Ovary (tissue), 9 donors: ENCODE results near the gene NSUN6. TPM values are rescaled to one million over a fixed set of nuclear protein-coding genes. Genes with fewer than 3 reads are reported as not detected.

ENCODE experiments used
- DNase-seq, 5 donors: peaks; one replicate each; pipeline ENCODE4 v3.0.0-alpha.2; 2019 to 2020
- H3K27ac ChIP-seq, 2 donors: fragments of 200-600 bp; one replicate each; pipeline versions ENCODE4 v1.5.1 to v1.8.0; 2019 to 2022
- H3K27me3 ChIP-seq: fragments of 200-600 bp; one replicate; pipeline ENCODE4 v1.8.0; 2022
- H3K36me3 ChIP-seq: fragments of 200-600 bp; sonication (generic); one replicate; pipeline ENCODE4 v1.5.1; 2019
- H3K4me1 ChIP-seq: one replicate; pipeline ENCODE4 v1.8.1; 2013; ENCODE audit warnings: mild to moderate bottlenecking, moderate library complexity; ENCODE audit not compliant: insufficient read depth
- H3K4me3 ChIP-seq: fragments of 200-600 bp; sonication (generic); one replicate; pipeline ENCODE4 v1.5.1; 2017
- H3K9me3 ChIP-seq, 2 donors: fragments of 200-600 bp in 1 of 2; sonication (generic) in 1 of 2; one replicate each; pipeline versions ENCODE4 v1.5.1 to v1.8.1; 2013 to 2019; ENCODE audit warnings: mild to moderate bottlenecking in 1 of 2, moderate library complexity in 1 of 2
- EP300 ChIP-seq: sonication (generic); formaldehyde crosslinking; IDR thresholded peaks from one replicate; pipeline ENCODE4 v1.6.1; 2017; ENCODE audit warnings: antibody characterized with exemption
- POLR2A ChIP-seq: fragments of 450-650 bp; IDR thresholded peaks from one replicate; pipeline ENCODE4 v1.6.1; 2017; ENCODE audit warnings: antibody characterized with exemption, mild to moderate bottlenecking, moderate library complexity
- WGBS, 3 donors: extraction: QIAGEN DNeasy Blood & Tissue Kit in 1 of 3; methylation state at CpG; one replicate each; pipeline versions ENCODE4 v1.1.5 to v1.1.7; 2013 to 2017; 5-methylcytosine and 5-hydroxymethylcytosine counted together
- intact Hi-C, 4 donors: fragments of 100-400 bp; cut with DNase I; formaldehyde crosslinking; loops; one replicate each; pipeline versions ENCODE4 v1.11.0 to v1.15.1; 2022 to 2023
- polyA plus RNA-seq, 2 donors: library from polyadenylated mRNA; stranded (reverse); fragments of 200-250 nt in 1 of 2; fragments of 350-450 nt in 1 of 2; fragmentation: Illumina TruSeq in 1 of 2; extraction: RNeasy Lipid Tissue Mini Kit (QIAGEN cat#74804) in 1 of 2; gene quantifications; one replicate each; pipeline ENCODE4 v1.2.3, GENCODE V29; 2013 to 2014
- total RNA-seq, 7 donors: library from RNA; depleted of rRNA in 2 of 7; stranded (reverse); fragments of >200 nt in 2 of 7; fragmentation: NEBNext Ultra II Directional in 3 of 7; extraction: Animal tissue kit (Norgen Biotek cat#: 25700) in 3 of 7; gene quantifications; one replicate each; pipeline versions ENCODE4 v1.1.0 to v1.2.4, GENCODE V29; 2016 to 2023
- TF ChIP-seq, protein P1 (sequence below), 3 donors: fragments of 450-650 bp in 2 of 3; fragments of 200-600 bp in 1 of 3; IDR thresholded peaks; one replicate each; pipeline versions ENCODE4 v1.5.1 to v1.8.0; 2016 to 2022; ENCODE audit warnings: antibody characterized with exemption in 3 of 3, mild to moderate bottlenecking in 1 of 3
- donor health status: DM: no; HTN: no; CAD: no; lungs with moderate emphysema.
- donor health status: DM: no; HTN: no; CAD: no.
- donor health status: Bipolar disorder and iron deficiency.
- donor health status: DM: yes; HTN: yes; CAD: no.
- donor health status: DM: no; HTN: no; CAD: no.
- donor health status: DM: yes; HTN: yes; CAD: no.

NSUN6 gene
- total and polyA plus RNA-seq, 9 donors: 8.9 to 19.5 (median 15.0) TPM

DNA sequence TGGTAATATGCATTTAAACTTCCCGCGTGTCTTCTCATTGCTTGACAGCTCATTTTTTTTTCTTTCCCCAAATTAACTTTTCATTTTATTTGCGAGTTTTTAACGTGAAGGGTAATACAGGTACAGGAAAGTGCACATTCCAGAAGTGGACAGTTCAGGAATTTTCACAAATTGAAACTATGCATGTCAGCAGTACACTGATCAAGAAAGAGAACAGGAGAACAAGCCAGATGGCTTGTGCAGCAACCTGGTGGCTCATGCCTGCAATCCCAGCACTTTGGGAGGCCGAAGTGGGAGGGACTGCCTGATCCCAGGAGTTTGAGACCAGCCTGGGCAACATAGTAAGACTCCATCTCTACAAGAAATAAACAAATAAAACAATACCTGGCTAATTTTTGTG lies 36.3 kb upstream of the NSUN6 start:
- TF ChIP-seq, protein P1, sequence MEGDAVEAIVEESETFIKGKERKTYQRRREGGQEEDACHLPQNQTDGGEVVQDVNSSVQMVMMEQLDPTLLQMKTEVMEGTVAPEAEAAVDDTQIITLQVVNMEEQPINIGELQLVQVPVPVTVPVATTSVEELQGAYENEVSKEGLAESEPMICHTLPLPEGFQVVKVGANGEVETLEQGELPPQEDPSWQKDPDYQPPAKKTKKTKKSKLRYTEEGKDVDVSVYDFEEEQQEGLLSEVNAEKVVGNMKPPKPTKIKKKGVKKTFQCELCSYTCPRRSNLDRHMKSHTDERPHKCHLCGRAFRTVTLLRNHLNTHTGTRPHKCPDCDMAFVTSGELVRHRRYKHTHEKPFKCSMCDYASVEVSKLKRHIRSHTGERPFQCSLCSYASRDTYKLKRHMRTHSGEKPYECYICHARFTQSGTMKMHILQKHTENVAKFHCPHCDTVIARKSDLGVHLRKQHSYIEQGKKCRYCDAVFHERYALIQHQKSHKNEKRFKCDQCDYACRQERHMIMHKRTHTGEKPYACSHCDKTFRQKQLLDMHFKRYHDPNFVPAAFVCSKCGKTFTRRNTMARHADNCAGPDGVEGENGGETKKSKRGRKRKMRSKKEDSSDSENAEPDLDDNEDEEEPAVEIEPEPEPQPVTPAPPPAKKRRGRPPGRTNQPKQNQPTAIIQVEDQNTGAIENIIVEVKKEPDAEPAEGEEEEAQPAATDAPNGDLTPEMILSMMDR (IDR thresholded peaks at IDR 0.05): no peak
- no peak for TF ChIP-seq POLR2A
- TF ChIP-seq EP300: no peak
- Histone ChIP-seq H3K4me3 (no peak overlapping the region), H3K9me3 (no peaks in the 10 kb centered on the region), H3K27me3 (no peaks in the 10 kb centered on the region), H3K36me3 (no peaks in the 10 kb centered on the region), H3K4me1 (no peaks in the 10 kb centered on the region), H3K27ac (no peak overlapping the region)
- intact Hi-C loops: no loop called here
- 66 to 79% (median 73%) methylated on average over 5 of the region's 5 CpGs for WGBS, 3 donors
- no peak for DNase-seq

DNA sequence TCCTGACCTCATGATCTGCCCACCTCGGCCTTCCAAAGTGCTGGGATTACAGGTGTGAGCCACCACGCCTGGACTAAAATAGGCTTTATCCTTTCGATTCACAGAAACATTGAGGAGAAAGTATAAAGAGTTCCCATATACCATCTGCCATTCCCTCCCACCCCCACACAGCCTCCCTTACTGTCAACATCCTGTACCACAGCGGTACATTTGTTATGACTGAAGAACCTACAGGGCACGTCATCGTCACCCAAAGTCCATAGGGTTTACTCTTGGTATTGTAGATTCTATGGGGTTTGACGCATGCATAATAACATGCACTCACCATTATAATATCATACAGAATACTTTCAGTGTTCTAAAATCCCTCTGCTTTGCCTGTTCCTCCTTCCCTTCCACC lies 35.8 kb upstream of the NSUN6 start:
- no peaks in the 10 kb centered on the region for H3K36me3 ChIP-seq
- no peak for TF ChIP-seq EP300
- TF ChIP-seq, protein P1 (IDR thresholded peaks at IDR 0.05): no peak
- no peak for TF ChIP-seq POLR2A
- no peaks in the 10 kb centered on the region for H3K4me1 ChIP-seq
- H3K9me3 ChIP-seq: no peaks in the 10 kb centered on the region
- intact Hi-C loops: no loop called here
- no peak for DNase-seq
- H3K4me3 ChIP-seq: no peak overlapping the region
- no peaks in the 10 kb centered on the region for H3K27me3 ChIP-seq
- WGBS, 3 donors: 81 to 83% (median 82%) methylated on average over 7 of the region's 7 CpGs
- H3K27ac ChIP-seq: no peak overlapping the region

DNA sequence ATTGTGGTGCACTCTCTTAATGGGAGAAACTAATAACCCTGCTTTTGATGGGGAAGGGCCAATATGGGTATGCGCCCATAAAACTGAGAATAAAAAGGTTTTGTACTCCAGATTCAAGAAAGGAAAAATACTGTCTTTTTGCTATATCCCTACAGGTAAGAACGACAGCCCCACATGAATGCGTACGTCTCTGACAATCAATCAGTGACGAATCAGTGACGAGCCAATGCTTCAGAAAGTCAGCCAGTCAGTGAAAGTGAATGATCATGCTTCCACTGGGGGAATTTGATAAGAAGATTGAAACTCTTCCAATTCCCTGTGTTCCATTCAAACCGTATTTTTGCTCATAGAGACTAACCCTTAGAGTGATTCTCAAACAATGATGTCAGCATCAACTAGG lies 34.2 kb upstream of the NSUN6 start:
- H3K36me3 ChIP-seq: no peaks in the 10 kb centered on the region
- WGBS, 3 donors: 84 to 89% (median 85%) methylated on average over 7 of the region's 7 CpGs
- intact Hi-C loops: no loop called here
- no peak overlapping the region for H3K4me3 ChIP-seq
- no peak for DNase-seq
- no peaks in the 10 kb centered on the region for H3K9me3 ChIP-seq
- no peak overlapping the region for H3K27ac ChIP-seq
- TF ChIP-seq EP300: no peak
- TF ChIP-seq POLR2A: no peak
- TF ChIP-seq, protein P1 (IDR thresholded peaks at IDR 0.05): no peak
- no peaks in the 10 kb centered on the region for H3K4me1 ChIP-seq
- no peaks in the 10 kb centered on the region for H3K27me3 ChIP-seq

GRCh38 chr10:18684953-18685352 lies 33.6 kb upstream of the NSUN6 start:
- Histone ChIP-seq H3K9me3 (no peaks in the 10 kb centered on the region), H3K27ac (no peak overlapping the region), H3K36me3 (no peaks in the 10 kb centered on the region), H3K4me1 (no peaks in the 10 kb centered on the region), H3K4me3 (no peak overlapping the region), H3K27me3 (no peaks in the 10 kb centered on the region)
- DNase-seq: no peak
- WGBS, 3 donors: 29 to 59% (median 50%) methylated on average over 3 of the region's 3 CpGs
- TF ChIP-seq, protein P1 (IDR thresholded peaks at IDR 0.05): no peak
- no peak for TF ChIP-seq POLR2A
- TF ChIP-seq EP300: no peak
- intact Hi-C loops: no loop called here

DNA sequence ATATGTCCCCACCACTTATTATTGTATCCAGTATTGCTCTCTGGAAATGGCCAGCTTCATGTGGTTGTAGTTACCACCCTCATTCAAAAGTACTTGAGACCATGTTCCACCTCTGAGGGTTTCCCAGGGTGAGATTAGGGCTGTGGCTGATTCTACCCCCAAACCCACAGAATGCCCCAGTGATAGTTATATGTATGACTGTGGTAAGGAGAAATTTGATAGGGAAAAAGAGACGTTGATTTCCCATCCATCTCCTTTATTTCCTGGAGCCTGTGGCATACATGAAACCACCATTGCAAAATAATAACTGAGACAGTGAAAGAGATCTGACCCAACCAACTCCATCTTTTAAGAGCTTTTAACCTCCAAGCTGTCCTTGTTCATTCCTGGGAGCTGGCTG lies 33.0 kb upstream of the NSUN6 start:
- H3K27me3 ChIP-seq: no peaks in the 10 kb centered on the region
- TF ChIP-seq POLR2A: no peak
- no peak for TF ChIP-seq EP300
- TF ChIP-seq, protein P1 (IDR thresholded peaks at IDR 0.05): no peak
- H3K4me1 ChIP-seq: no peaks in the 10 kb centered on the region
- 11 to 31% (median 17%) methylated on average over 1 of the region's 1 CpG for WGBS, 3 donors
- no peaks in the 10 kb centered on the region for H3K9me3 ChIP-seq
- no peaks in the 10 kb centered on the region for H3K36me3 ChIP-seq
- H3K27ac ChIP-seq: no peak overlapping the region
- intact Hi-C loops: no loop called here
- H3K4me3 ChIP-seq: no peak overlapping the region
- no peak for DNase-seq
